GM12892 (cell line): Measurements from ENCODE around the gene SSB.

ENCODE experiments used
- DNase-seq: peaks from one replicate; pipeline ENCODE4 v3.0.0; 2011; ENCODE audit not compliant: insufficient read length
- FAIRE-seq: peaks from 2 replicates; lab custom pipeline; 2011; peaks lifted over from hg19 to GRCh38; lab: Jason Lieb, UNC
- POLR2A ChIP-seq: IDR thresholded peaks from 2 replicates; pipeline ENCODE4 v1.6.1; 2011; ENCODE audit warnings: low read depth, low read length, control low read depth
- POLR2AphosphoS5 ChIP-seq: IDR thresholded peaks from 2 replicates; pipeline ENCODE4 v1.6.1; 2011; ENCODE audit warnings: low read depth, low read length, control low read depth
- TAF1 ChIP-seq: IDR thresholded peaks from 2 replicates; pipeline ENCODE4 v1.6.1; 2011; ENCODE audit warnings: low read depth, mild to moderate bottlenecking, control low read depth, low read length, borderline replicate concordance

SSB gene

GRCh38 chr2:169767243-169767888 lies 31.3 kb upstream of the SSB start:
- TF ChIP-seq TAF1 = no peak
- no peak for TF ChIP-seq POLR2AphosphoS5
- no peak for TF ChIP-seq POLR2A
- FAIRE-seq (peak; percentile 5), DNase-seq (peak; percentile 19)

- no peak for FAIRE-seq
- TF ChIP-seq POLR2AphosphoS5 (no peak), TAF1 (no peak), POLR2A (no peak)
- DNase-seq = peak; percentile 22
Measured at GRCh38 chr2:169768262-169768995, 30.2 kb upstream of the SSB start.

GRCh38 chr2:169771021-169771420 lies 27.6 kb upstream of the SSB start:
- no peak for FAIRE-seq
- no peak for DNase-seq
- TF ChIP-seq POLR2A (no peak), TAF1 (no peak), POLR2AphosphoS5 (no peak)

GRCh38 chr2:169771612-169772011 lies 27.1 kb upstream of the SSB start:
- FAIRE-seq (no peak), DNase-seq (no peak)
- TF ChIP-seq POLR2A (no peak), POLR2AphosphoS5 (no peak), TAF1 (no peak)

- DNase-seq = no peak
- no peak for FAIRE-seq
- TF ChIP-seq TAF1 (no peak), POLR2AphosphoS5 (no peak), POLR2A (no peak)
Measured at GRCh38 chr2:169772651-169773050, 26.0 kb upstream of the SSB start.

- FAIRE-seq = no peak
- no peak for DNase-seq
- TF ChIP-seq POLR2AphosphoS5 = no peak
- no peak for TF ChIP-seq POLR2A
Measured at GRCh38 chr2:169775354-169775753, 23.3 kb upstream of the SSB start.

- no peak for DNase-seq
- no peak for TF ChIP-seq TAF1
- TF ChIP-seq POLR2AphosphoS5 = no peak
- no peak for TF ChIP-seq POLR2A
- FAIRE-seq = no peak
Measured at GRCh38 chr2:169775765-169776164, 22.9 kb upstream of the SSB start.

GRCh38 chr2:169776252-169776761 lies 22.4 kb upstream of the SSB start:
- FAIRE-seq = no peak
- no peak for TF ChIP-seq TAF1
- TF ChIP-seq POLR2AphosphoS5 = no peak
- no peak for TF ChIP-seq POLR2A
- no peak for DNase-seq

GRCh38 chr2:169778446-169778845 lies 20.2 kb upstream of the SSB start:
- FAIRE-seq = no peak
- no peak for DNase-seq
- no peak for TF ChIP-seq TAF1
- TF ChIP-seq POLR2A = no peak
- no peak for TF ChIP-seq POLR2AphosphoS5

GRCh38 chr2:169781249-169782013 lies 17.2 kb upstream of the SSB start:
- FAIRE-seq (no peak), DNase-seq (no peak)
- TF ChIP-seq POLR2AphosphoS5 (no peak), POLR2A (no peak), TAF1 (no peak)

- no peak for DNase-seq
- FAIRE-seq = no peak
- no peak for TF ChIP-seq POLR2A
- no peak for TF ChIP-seq POLR2AphosphoS5
- TF ChIP-seq TAF1 = no peak
Measured at GRCh38 chr2:169782513-169782912, 16.2 kb upstream of the SSB start.

GRCh38 chr2:169790581-169790980 lies 8.1 kb upstream of the SSB start:
- no peak for TF ChIP-seq POLR2AphosphoS5
- no peak for TF ChIP-seq TAF1
- TF ChIP-seq POLR2A = no peak
- no peak for DNase-seq
- no peak for FAIRE-seq
